Esophagus squamous epithelium (tissue), 4 donors: Measurements from ENCODE around the gene HDAC3.

Source experiments
- POLR2A ChIP-seq, 4 donors: fragments of 450-650 bp; IDR thresholded peaks; one replicate each; pipeline ENCODE4 v1.6.1; 2017; ENCODE audit warnings: antibody characterized with exemption in 4 of 4, mild to moderate bottlenecking in 4 of 4, moderate library complexity in 3 of 4
- TF ChIP-seq, protein P1 (sequence below), 6 experiments: fragments of 450-650 bp in 4 of 6; fragments of 200-600 bp in 2 of 6; sonication (generic) in 2 of 6; IDR thresholded peaks; one replicate each; pipeline ENCODE4 v1.5.1; 2016 to 2019; ENCODE audit warnings: antibody characterized with exemption in 6 of 6, mild to moderate bottlenecking in 4 of 6, moderate library complexity in 4 of 6

DNA sequence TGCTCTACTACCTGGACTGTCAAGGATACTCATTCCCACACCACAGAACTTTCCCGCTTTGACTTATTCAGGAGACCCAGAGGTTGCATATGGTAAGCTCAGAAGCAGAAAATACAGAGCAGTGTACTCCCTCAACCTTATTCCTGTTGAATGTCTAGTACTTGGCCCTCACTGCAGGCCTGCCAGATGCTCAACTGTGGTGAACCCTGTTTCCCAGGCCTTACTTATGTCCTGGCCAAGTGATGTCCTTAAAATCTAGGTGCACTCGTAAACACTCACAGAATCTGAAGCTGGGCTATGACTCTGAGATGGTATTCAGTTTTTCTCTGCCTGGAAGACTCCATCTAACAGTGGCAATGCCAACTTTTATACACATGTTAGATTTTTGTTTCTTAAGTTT, 38.8 kb downstream of the HDAC3 start:
- TF ChIP-seq, protein P1, sequence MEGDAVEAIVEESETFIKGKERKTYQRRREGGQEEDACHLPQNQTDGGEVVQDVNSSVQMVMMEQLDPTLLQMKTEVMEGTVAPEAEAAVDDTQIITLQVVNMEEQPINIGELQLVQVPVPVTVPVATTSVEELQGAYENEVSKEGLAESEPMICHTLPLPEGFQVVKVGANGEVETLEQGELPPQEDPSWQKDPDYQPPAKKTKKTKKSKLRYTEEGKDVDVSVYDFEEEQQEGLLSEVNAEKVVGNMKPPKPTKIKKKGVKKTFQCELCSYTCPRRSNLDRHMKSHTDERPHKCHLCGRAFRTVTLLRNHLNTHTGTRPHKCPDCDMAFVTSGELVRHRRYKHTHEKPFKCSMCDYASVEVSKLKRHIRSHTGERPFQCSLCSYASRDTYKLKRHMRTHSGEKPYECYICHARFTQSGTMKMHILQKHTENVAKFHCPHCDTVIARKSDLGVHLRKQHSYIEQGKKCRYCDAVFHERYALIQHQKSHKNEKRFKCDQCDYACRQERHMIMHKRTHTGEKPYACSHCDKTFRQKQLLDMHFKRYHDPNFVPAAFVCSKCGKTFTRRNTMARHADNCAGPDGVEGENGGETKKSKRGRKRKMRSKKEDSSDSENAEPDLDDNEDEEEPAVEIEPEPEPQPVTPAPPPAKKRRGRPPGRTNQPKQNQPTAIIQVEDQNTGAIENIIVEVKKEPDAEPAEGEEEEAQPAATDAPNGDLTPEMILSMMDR (IDR thresholded peaks at IDR 0.05), result no peak
- TF ChIP-seq POLR2A (IDR thresholded peaks at IDR 0.05), result no peak
